Neuronal stem cell (in vitro differentiated cells): Measurements from ENCODE around the gene CHST10.

Experiments used
- DNase-seq: peaks from one replicate; pipeline ENCODE4 v3.0.0-alpha.2; 2013; ENCODE audit warnings: low spot score
- H2AFZ ChIP-seq: one replicate; pipeline ENCODE4 v1.6.1; 2013; ENCODE audit warnings: mild to moderate bottlenecking, low read length, inconsistent platforms
- H2AK5ac ChIP-seq: 2 replicates; pipeline ENCODE4 v1.6.1; 2013; ENCODE audit warnings: low read depth, mild to moderate bottlenecking, inconsistent platforms, low read length, moderate library complexity, mixed read lengths
- H2BK120ac ChIP-seq: 2 replicates; pipeline ENCODE4 v1.6.1; 2013; ENCODE audit warnings: low read depth, mild to moderate bottlenecking, inconsistent platforms, low read length, moderate library complexity, mixed read lengths
- H2BK12ac ChIP-seq: one replicate; pipeline ENCODE4 v1.6.1; 2013; ENCODE audit warnings: low read length, inconsistent platforms
- H2BK15ac ChIP-seq: 2 replicates; pipeline ENCODE4 v1.6.1; 2013; ENCODE audit warnings: mild to moderate bottlenecking, low read length, inconsistent platforms, mixed read lengths
- H2BK5ac ChIP-seq: one replicate; pipeline ENCODE4 v1.6.1; 2013; ENCODE audit warnings: inconsistent platforms, mild to moderate bottlenecking, low read length, moderate library complexity
- H3K14ac ChIP-seq: one replicate; pipeline ENCODE4 v1.6.1; 2013; ENCODE audit warnings: low read length, inconsistent platforms
- H3K18ac ChIP-seq: 2 replicates; pipeline ENCODE4 v1.6.1; 2013; ENCODE audit warnings: low read length, inconsistent platforms
- H3K23ac ChIP-seq: 2 replicates; pipeline ENCODE4 v1.6.1; 2013; ENCODE audit warnings: low read depth, mild to moderate bottlenecking, mixed read lengths, low read length, inconsistent platforms; ENCODE audit not compliant: poor library complexity
- H3K27ac ChIP-seq: replicated peaks from 3 replicates; pipeline ENCODE4 v1.5.1; 2013; ENCODE audit warnings: low read length, inconsistent platforms
- H3K27me3 ChIP-seq, 3 experiments: 2 replicates each; pipeline ENCODE4 v1.6.1; 2013; ENCODE audit warnings: low read length in 3 of 3, mild to moderate bottlenecking in 2 of 3, inconsistent platforms in 1 of 3, low read depth in 1 of 3, mixed read lengths in 1 of 3, moderate library complexity in 1 of 3; ENCODE audit not compliant: control insufficient read depth in 3 of 3, insufficient read depth in 3 of 3
- H3K36me3 ChIP-seq, 2 donors: replicated peaks in 1 of 2; 2 replicates each; pipeline ENCODE4 v1.6.1; 2013; ENCODE audit warnings: low read length in 2 of 2; ENCODE audit not compliant: control insufficient read depth in 2 of 2, insufficient read depth in 2 of 2
- H3K4ac ChIP-seq: 2 replicates; pipeline ENCODE4 v1.6.1; 2013; ENCODE audit warnings: inconsistent platforms, mild to moderate bottlenecking, low read length, moderate library complexity
- H3K4me1 ChIP-seq, 2 donors: 1 replicate in 1 of 2; 2 replicates in 1 of 2; pipeline ENCODE4 v1.6.1; 2013; ENCODE audit warnings: low read length in 2 of 2, low read depth in 1 of 2; ENCODE audit not compliant: control insufficient read depth in 2 of 2, insufficient read depth in 1 of 2
- H3K4me2 ChIP-seq: one replicate; pipeline ENCODE4 v1.6.1; 2013; ENCODE audit warnings: mild to moderate bottlenecking, low read length, inconsistent platforms; ENCODE audit not compliant: insufficient read depth, poor library complexity, severe bottlenecking
- H3K4me3 ChIP-seq, 2 donors: 2 replicates each; pipeline ENCODE4 v1.5.1; 2013; ENCODE audit warnings: low read length in 2 of 2, mild to moderate bottlenecking in 2 of 2, inconsistent platforms in 1 of 2, moderate library complexity in 1 of 2
- H3K79me1 ChIP-seq: one replicate; pipeline ENCODE4 v1.6.1; 2013; ENCODE audit warnings: low read depth, mild to moderate bottlenecking, inconsistent platforms, low read length, moderate library complexity
- H3K9ac ChIP-seq: one replicate; pipeline ENCODE4 v1.6.1; 2013; ENCODE audit warnings: mild to moderate bottlenecking, low read depth, low read length, inconsistent platforms; ENCODE audit not compliant: poor library complexity
- H3K9me3 ChIP-seq, 2 donors: replicated peaks in 1 of 2; 2 replicates each; pipeline versions ENCODE3 to v1.6.1; 2013; ENCODE audit warnings: low read length in 2 of 2, mild to moderate bottlenecking in 2 of 2, inconsistent platforms in 1 of 2, low read depth in 1 of 2, mixed read lengths in 1 of 2, moderate library complexity in 1 of 2; ENCODE audit not compliant: control insufficient read depth in 2 of 2, insufficient read depth in 1 of 2
- H4K8ac ChIP-seq: one replicate; pipeline ENCODE4 v1.6.1; 2013; ENCODE audit warnings: low read depth, mild to moderate bottlenecking, inconsistent platforms, low read length, moderate library complexity
- H4K91ac ChIP-seq: one replicate; pipeline ENCODE4 v1.6.1; 2013; ENCODE audit warnings: low read length, low read depth, mild to moderate bottlenecking, inconsistent platforms; ENCODE audit not compliant: poor library complexity
- whole genome bisulfite sequencing, 2 donors: extraction: QIAGEN DNeasy Blood & Tissue Kit; methylation state at CpG; one replicate each; pipeline ENCODE4 v1.1.7; 2013; ENCODE audit warnings: missing lambda C conversion rate in 2 of 2, mixed read lengths in 1 of 2; ENCODE audit not compliant: insufficient read length in 2 of 2, insufficient replicate concordance in 1 of 2; ENCODE audit errors: extremely low coverage in 2 of 2; 5-methylcytosine and 5-hydroxymethylcytosine counted together

Gene CHST10

GRCh38 chr2:100411841-100412292 is 5.6 kb downstream of the CHST10 start:
- no peak overlapping the region for H3K9ac ChIP-seq

GRCh38 chr2:100409975-100410647 is 7.4 kb downstream of the CHST10 start:
- Histone ChIP-seq H4K91ac (no peak overlapping the region), H3K9me3 (no peaks in the 10 kb centered on the region), H2AK5ac (peak overlapping the region; percentile 20), H3K9ac (no peak overlapping the region), H4K8ac (no peak overlapping the region), H3K27ac (no peak overlapping the region), H3K18ac (peak overlapping the region; percentile 69), H3K36me3 (peaks cover 16 to 56% of the 10 kb centered on the region in 2 donors), H3K27me3 (no peaks in the 10 kb centered on the region), H3K14ac (no peak overlapping the region), H3K4me1 (peaks cover 19 to 25% of the 10 kb centered on the region in 2 donors), H2BK15ac (no peak overlapping the region), H3K4ac (no peak overlapping the region), H2AFZ (no peak overlapping the region), H3K4me2 (no peak overlapping the region), H3K23ac (no peak overlapping the region), H2BK120ac (peak overlapping the region; percentile 21), H3K4me3 (peak overlapping the region in 1 of 2 donors; percentile 0), H2BK5ac (no peak overlapping the region), H3K79me1 (peaks cover 11% of the 10 kb centered on the region), H2BK12ac (no peak overlapping the region)
- no peak for DNase-seq
- WGBS, 2 donors: no CpG with 5 or more reads among the region's 8 CpGs

More at GRCh38 chr2:100411841-100412292, 5.6 kb downstream of the CHST10 start:
- Histone ChIP-seq H3K27me3 (no peaks in the 10 kb centered on the region), H3K27ac (peak overlapping the region; percentile 81), H4K91ac (no peak overlapping the region), H3K4me3 (no peak overlapping the region), H2AFZ (no peak overlapping the region), H2AK5ac (no peak overlapping the region), H2BK5ac (no peak overlapping the region), H3K18ac (no peak overlapping the region), H3K4me1 (peaks cover 21 to 22% of the 10 kb centered on the region in 2 donors), H3K79me1 (peaks cover 7% of the 10 kb centered on the region), H2BK120ac (no peak overlapping the region), H3K14ac (no peak overlapping the region), H3K23ac (no peak overlapping the region), H4K8ac (no peak overlapping the region), H2BK12ac (no peak overlapping the region), H3K36me3 (peaks cover 5 to 40% of the 10 kb centered on the region in 2 donors), H3K4ac (no peak overlapping the region), H3K4me2 (no peak overlapping the region), H3K9me3 (no peaks in the 10 kb centered on the region), H2BK15ac (no peak overlapping the region)
- no CpG with 5 or more reads among the region's 5 CpGs for WGBS, 2 donors
- DNase-seq: no peak

- H4K91ac ChIP-seq: no peak overlapping the region
- H3K4me3 ChIP-seq: no peak overlapping the region
- no peak overlapping the region for H2BK12ac ChIP-seq
- H3K14ac ChIP-seq: no peak overlapping the region
- no peaks in the 10 kb centered on the region for H3K9me3 ChIP-seq
- no peak overlapping the region for H3K9ac ChIP-seq
- peaks cover 17 to 25% of the 10 kb centered on the region in 2 donors for H3K4me1 ChIP-seq
- H3K4me2 ChIP-seq: no peak overlapping the region
- no peak overlapping the region for H2AFZ ChIP-seq
- no peak overlapping the region for H3K18ac ChIP-seq
- no peak for DNase-seq
- H2BK120ac ChIP-seq: no peak overlapping the region
- H3K79me1 ChIP-seq: peaks cover 11% of the 10 kb centered on the region
- no peaks in the 10 kb centered on the region for H3K27me3 ChIP-seq
- H4K8ac ChIP-seq: no peak overlapping the region
- H3K23ac ChIP-seq: no peak overlapping the region
- WGBS, 2 donors: no CpG with 5 or more reads among the region's 5 CpGs
- no peak overlapping the region for H3K27ac ChIP-seq
- no peak overlapping the region for H2BK5ac ChIP-seq
- no peak overlapping the region for H2BK15ac ChIP-seq
- no peak overlapping the region for H2AK5ac ChIP-seq
- peaks cover 16 to 58% of the 10 kb centered on the region in 2 donors for H3K36me3 ChIP-seq
- H3K4ac ChIP-seq: no peak overlapping the region
These were observed 8.0 kb downstream of the CHST10 start for GRCh38 chr2:100409461-100409860.

- H2BK5ac ChIP-seq: no peak overlapping the region
- H2BK120ac ChIP-seq: no peak overlapping the region
- peaks cover 14% of the 10 kb centered on the region for H3K79me1 ChIP-seq
- no CpG with 5 or more reads among the region's 8 CpGs for WGBS, 2 donors
- peaks cover 15 to 58% of the 10 kb centered on the region in 2 donors for H3K36me3 ChIP-seq
- peaks cover 14 to 26% of the 10 kb centered on the region in 2 donors for H3K4me1 ChIP-seq
- no peak overlapping the region for H3K14ac ChIP-seq
- no peaks in the 10 kb centered on the region for H3K9me3 ChIP-seq
- no peaks in the 10 kb centered on the region for H3K27me3 ChIP-seq
- no peak for DNase-seq
- no peak overlapping the region for H3K23ac ChIP-seq
- no peak overlapping the region for H2BK15ac ChIP-seq
- no peak overlapping the region for H2AFZ ChIP-seq
- no peak overlapping the region for H3K4ac ChIP-seq
- no peak overlapping the region for H4K91ac ChIP-seq
- no peak overlapping the region for H3K18ac ChIP-seq
- no peak overlapping the region for H2BK12ac ChIP-seq
- no peak overlapping the region for H3K9ac ChIP-seq
- H4K8ac ChIP-seq: no peak overlapping the region
- H2AK5ac ChIP-seq: no peak overlapping the region
- no peak overlapping the region for H3K4me2 ChIP-seq
- no peak overlapping the region for H3K4me3 ChIP-seq
- no peak overlapping the region for H3K27ac ChIP-seq
These were observed 8.5 kb downstream of the CHST10 start for GRCh38 chr2:100408941-100409340.
